CD4-positive, alpha-beta T cell treated with Interleukin-15 for 1 hour (primary cell): Measurements from ENCODE around the gene AHRR.

ENCODE experiments used
- DNase-seq: peaks from one replicate; pipeline ENCODE4 v3.0.0-alpha.2; 2020

AHRR gene

GRCh38 chr5:431001-431710 is 109.6 kb downstream of the AHRR start:
- no peak for DNase-seq

- DNase-seq: no peak
Measured at GRCh38 chr5:431711-432050, 110.2 kb downstream of the AHRR start.

- no peak for DNase-seq
Measured at GRCh38 chr5:432201-432927, 110.8 kb downstream of the AHRR start.

GRCh38 chr5:432928-433791 is 111.6 kb downstream of the AHRR start:
- no peak for DNase-seq

GRCh38 chr5:433836-434235 is 112.3 kb downstream of the AHRR start:
- DNase-seq: no peak

- DNase-seq: no peak
Measured at GRCh38 chr5:434443-435146, 113.1 kb downstream of the AHRR start.

- DNase-seq: no peak
Measured at GRCh38 chr5:435156-435790, 113.8 kb downstream of the AHRR start.

- no peak for DNase-seq
Measured at GRCh38 chr5:435961-436640, 114.6 kb downstream of the AHRR start.

- DNase-seq: no peak
Measured at GRCh38 chr5:436641-436975, 115.1 kb downstream of the AHRR start.

- DNase-seq: peak; percentile 3
Measured at GRCh38 chr5:437281-437771, 115.8 kb downstream of the AHRR start.

GRCh38 chr5:438481-438981 is 117.0 kb downstream of the AHRR start:
- peak; percentile 12 for DNase-seq

- DNase-seq: peak; percentile 15
Measured at GRCh38 chr5:439181-439580, 117.7 kb downstream of the AHRR start.

GRCh38 chr5:439636-440035 is 118.1 kb downstream of the AHRR start:
- DNase-seq: peak; percentile 12

- peak; percentile 10 for DNase-seq
Measured at GRCh38 chr5:440401-441201, 119.1 kb downstream of the AHRR start.

GRCh38 chr5:441996-442334 is 120.5 kb downstream of the AHRR start:
- peak; percentile 9 for DNase-seq

GRCh38 chr5:442335-443238 is 121.1 kb downstream of the AHRR start, which contains the start of gene EXOC3:
Gene EXOC3, plus strand, starts transcription at chr5:443176. Its CDS starts 3,030 bp downstream, at chr5:446206.
- peak; percentile 75 for DNase-seq

GRCh38 chr5:443239-444151 is 122.0 kb downstream of the AHRR start:
- DNase-seq: peak; percentile 17

- DNase-seq: no peak
Measured at GRCh38 chr5:444226-444625, 122.7 kb downstream of the AHRR start.

- peak; percentile 10 for DNase-seq
Measured at GRCh38 chr5:445591-445990, 124.1 kb downstream of the AHRR start.
